WTC11 (cell line): ENCODE data around the gene CYP2F1.

ENCODE experiments used
- CREM ChIP-seq: sonication (generic); formaldehyde crosslinking; IDR thresholded peaks from 2 replicates; pipeline ENCODE4 v1.8.1; 2022; ENCODE audit warnings: mild to moderate bottlenecking, missing genetic modification reagents, moderate library complexity
- CTCF ChIP-seq: fragments of 200-600 bp; IDR thresholded peaks from 2 replicates; pipeline ENCODE4 v1.8.0; 2022; ENCODE audit warnings: antibody characterized with exemption
- ELF4 ChIP-seq: sonication (generic); formaldehyde crosslinking; IDR thresholded peaks from 2 replicates; pipeline ENCODE4 v1.8.1; 2022; ENCODE audit warnings: low read depth, mild to moderate bottlenecking, moderate library complexity, missing genetic modification reagents
- HMGXB4 ChIP-seq: sonication (generic); formaldehyde crosslinking; IDR thresholded peaks from 2 replicates; pipeline ENCODE4 v1.8.1; 2023; ENCODE audit warnings: mild to moderate bottlenecking, moderate library complexity, missing genetic modification reagents
- RELA ChIP-seq: sonication (generic); formaldehyde crosslinking; IDR thresholded peaks from 2 replicates; pipeline ENCODE4 v1.8.1; 2022; ENCODE audit warnings: missing genetic modification reagents, mild to moderate bottlenecking, borderline replicate concordance
- ZNF121 ChIP-seq: sonication (generic); formaldehyde crosslinking; IDR thresholded peaks from 2 replicates; pipeline ENCODE4 v1.8.0; 2023; ENCODE audit warnings: missing genetic modification reagents

- no peak for TF ChIP-seq CTCF
- TF ChIP-seq ZNF121 (CRISPR knock-in tag), result no peak
- TF ChIP-seq RELA (CRISPR knock-in tag), result no peak
- no peak for TF ChIP-seq CREM
- no peak for TF ChIP-seq ELF4 (CRISPR knock-in tag)
- no peak for TF ChIP-seq HMGXB4
Observed at GRCh38 chr19:41097302-41097701, 16.9 kb upstream of the CYP2F1 start.
